HCT116 (cell line): Measurements from ENCODE around the gene ACOT7. TPM values are rescaled to one million over a fixed set of nuclear protein-coding genes. Genes with fewer than 3 reads are reported as not detected.

Experiments
- ATAC-seq: fragments of 200-7000 bp; cut with Tn5 transposase; 2 replicates; pipeline ENCODE4 v1.9.1; 2020; ENCODE audit warnings: mild to moderate bottlenecking, moderate library complexity
- BruUV-seq: library from RNA; stranded (reverse); fragments of 400-500 nt; replicated peaks from 2 replicates; lab custom pipeline; 2021; lab: Mats Ljungman, UMichigan
- CTCF ChIA-PET: fragments of 300-600 bp; sonication (Branson Sonifier 250); formaldehyde crosslinking; loops from one replicate; lab custom pipeline; 2021; ENCODE audit warnings: antibody characterized with exemption; lab: Charles Lee
- POLR2A ChIA-PET: fragments of 300-600, 350-600 bp; sonication (Branson Sonifier 250); formaldehyde crosslinking; loops from one replicate; lab custom pipeline; 2021; ENCODE audit warnings: antibody characterized with exemption; lab: Charles Lee
- RAD21 ChIA-PET, 2 experiments: fragments of 300-600 bp; sonication (Branson Sonifier 250); formaldehyde crosslinking; loops; one replicate each; lab custom pipeline; 2023; ENCODE audit warnings: low total read pairs in 2 of 2; ENCODE audit not compliant: uncharacterized antibody in 2 of 2, unreplicated experiment in 2 of 2, low non-redundant PET in 1 of 2; lab: Charles Lee
- DNase-seq: peaks from one replicate; pipeline ENCODE4 v3.0.0-alpha.2; 2010; ENCODE audit warnings: low read depth, low spot score
- H2AFZ ChIP-seq: fragments of 200-600 bp; shearing (Covaris generic), sonication (generic); 2 replicates; pipeline ENCODE4 v1.6.1; 2017; ENCODE audit warnings: low read depth, mixed run types, mixed read lengths, antibody characterized with exemption, low read length; ENCODE audit not compliant: poor library complexity, severe bottlenecking
- H3K27ac ChIP-seq: 2 replicates; pipeline ENCODE4 v1.5.1; 2012; ENCODE audit warnings: low read depth, low read length
- H3K27me3 ChIP-seq: fragments of 200-600 bp; sonication (generic); 2 replicates; pipeline ENCODE4 v1.6.1; 2016; ENCODE audit warnings: mixed run types, low read length, mixed read lengths; ENCODE audit not compliant: insufficient read depth
- H3K36me3 ChIP-seq, 2 experiments: fragments of 200-500 bp in 1 of 2; fragments of 200-600 bp in 1 of 2; sonication (Bioruptor generic) in 1 of 2; sonication (generic) in 1 of 2; 2 replicates each; pipeline versions ENCODE4 v1.5.1 to v1.6.1; 2014 to 2016; ENCODE audit warnings: low read length in 2 of 2, inconsistent platforms in 1 of 2, mixed read lengths in 1 of 2, mixed run types in 1 of 2; ENCODE audit not compliant: insufficient read depth in 2 of 2, control insufficient read depth in 1 of 2
- H3K4me1 ChIP-seq, 2 experiments: fragments of 200-600 bp in 1 of 2; sonication (generic) in 1 of 2; 2 replicates each; pipeline versions ENCODE4 v1.5.1 to v1.6.1; 2012 to 2017; ENCODE audit warnings: low read length in 2 of 2, inconsistent platforms in 1 of 2, mild to moderate bottlenecking in 1 of 2, mixed read lengths in 1 of 2, mixed run types in 1 of 2, moderate library complexity in 1 of 2; ENCODE audit not compliant: insufficient read depth in 2 of 2, control insufficient read depth in 1 of 2
- H3K4me2 ChIP-seq: fragments of 200-600 bp; sonication (generic); 2 replicates; pipeline ENCODE4 v1.6.1; 2017; ENCODE audit warnings: mixed run types, low read length, mixed read lengths
- H3K4me3 ChIP-seq, 2 experiments: fragments of 200-600 bp in 1 of 2; sonication (generic) in 1 of 2; replicated peaks in 1 of 2; 2 replicates each; pipeline ENCODE4 v1.5.1; 2011 to 2016; ENCODE audit warnings: low read length in 2 of 2, control low read depth in 1 of 2, low read depth in 1 of 2, mild to moderate bottlenecking in 1 of 2, mixed read lengths in 1 of 2, mixed run types in 1 of 2
- H3K79me2 ChIP-seq: fragments of 200-600 bp; sonication (generic); 2 replicates; pipeline ENCODE4 v1.6.1; 2017; ENCODE audit warnings: mild to moderate bottlenecking, mixed run types, low read length, moderate library complexity, mixed read lengths; ENCODE audit not compliant: insufficient read depth
- H3K9ac ChIP-seq: fragments of 200-600 bp; sonication (generic); 2 replicates; pipeline ENCODE4 v1.6.1; 2016; ENCODE audit warnings: low read length, mixed read lengths
- H3K9me2 ChIP-seq: fragments of 200-600 bp; sonication (generic), shearing (Covaris generic); 2 replicates; pipeline ENCODE4 v1.6.1; 2017; ENCODE audit warnings: mixed run types, mild to moderate bottlenecking, moderate library complexity; ENCODE audit not compliant: insufficient read depth
- H3K9me3 ChIP-seq, 2 experiments: fragments of 200-500 bp in 1 of 2; fragments of 200-600 bp in 1 of 2; sonication (Bioruptor generic) in 1 of 2; sonication (generic) in 1 of 2; 2 replicates each; pipeline ENCODE4 v1.6.1; 2014 to 2017; ENCODE audit warnings: low read length in 2 of 2, mixed read lengths in 2 of 2, inconsistent platforms in 1 of 2, low read depth in 1 of 2, mild to moderate bottlenecking in 1 of 2, mixed run types in 1 of 2, moderate library complexity in 1 of 2; ENCODE audit not compliant: control insufficient read depth in 1 of 2, insufficient read depth in 1 of 2
- H4K20me1 ChIP-seq: fragments of 200-600 bp; sonication (generic), shearing (Covaris generic); 2 replicates; pipeline ENCODE4 v1.6.1; 2017; ENCODE audit warnings: mixed run types, mild to moderate bottlenecking, moderate library complexity; ENCODE audit not compliant: insufficient read depth
- ELF1 ChIP-seq: IDR thresholded peaks from 2 replicates; pipeline ENCODE4 v1.6.1; 2012; ENCODE audit warnings: low read depth, borderline replicate concordance
- JUND ChIP-seq: IDR thresholded peaks from 2 replicates; pipeline ENCODE4 v1.6.1; 2012
- RAD21 ChIP-seq: IDR thresholded peaks from 2 replicates; pipeline ENCODE4 v1.6.1; 2012; ENCODE audit warnings: low read depth, mild to moderate bottlenecking
- intact Hi-C: fragments of 100-400 bp; cut with micrococcal nuclease; formaldehyde crosslinking; loops from 2 replicates; pipeline ENCODE4 v1.10.0; 2022
- total RNA-seq: library from RNA; stranded (reverse); gene quantifications from one replicate; pipeline ENCODE4 v1.2.1, GENCODE V29; 2021; ENCODE audit not compliant: unreplicated experiment
- TF ChIP-seq, protein P1 (sequence below): IDR thresholded peaks from 2 replicates; pipeline ENCODE4 v1.6.1; 2012
- TF ChIP-seq, protein P2 (sequence below), 3 experiments: fragments of 200-600 bp in 1 of 3; sonication (generic) in 1 of 3; IDR thresholded peaks in 2 of 3; conservative IDR thresholded peaks in 1 of 3; 2 replicates each; pipeline ENCODE4 v1.5.1; 2012 to 2017; ENCODE audit warnings: low read depth in 2 of 3, low read length in 2 of 3, antibody characterized with exemption in 1 of 3, borderline replicate concordance in 1 of 3, control low read depth in 1 of 3, mild to moderate bottlenecking in 1 of 3, mixed read lengths in 1 of 3, mixed run types in 1 of 3, moderate library complexity in 1 of 3; ENCODE audit not compliant: insufficient read depth in 1 of 3

Gene ACOT7
- total RNA-seq, 1 experiment from 2014 or later = 162 TPM

DNA sequence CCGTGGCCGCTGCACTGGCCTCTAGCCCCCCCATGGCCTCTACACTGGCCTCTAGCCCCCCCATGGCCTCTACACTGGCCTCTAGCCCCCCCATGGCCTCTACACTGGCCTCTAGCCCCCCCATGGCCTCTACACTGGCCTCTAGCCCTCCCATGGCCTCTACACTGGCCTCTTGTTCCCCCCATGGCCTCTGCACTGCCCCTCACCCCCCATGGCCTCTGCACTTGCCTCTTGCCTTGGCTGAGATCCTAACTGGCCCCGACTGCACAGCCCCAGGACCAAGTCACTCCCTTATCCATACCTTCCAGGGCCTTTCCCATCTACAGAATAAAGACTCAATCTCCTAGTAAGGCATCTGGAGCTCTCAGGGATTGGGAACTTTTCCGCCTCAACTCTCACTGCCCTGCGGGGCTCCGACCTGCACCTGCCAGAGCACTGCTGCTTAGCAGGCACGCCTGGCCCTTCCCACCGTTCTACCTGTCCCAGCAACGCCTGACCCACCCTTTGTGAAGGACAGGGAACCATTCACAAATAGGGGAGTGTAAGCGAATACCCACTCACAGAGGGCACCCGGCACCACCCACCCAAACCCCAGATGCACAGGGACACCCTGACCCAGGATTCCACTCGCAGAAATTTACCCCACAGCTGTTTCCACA lies 38.8 kb downstream of the ACOT7 start:
- ChIA-PET POLR2A (interaction anchor here (1.0 kb wide), 1 partner anchor 39 kb away, joined by 3 read pairs; the partner anchor contains the start of gene ACOT7), RAD21 (no interaction called here)
- intact Hi-C loops = no loop called here

More for the DNA sequence above, 38.8 kb downstream of the ACOT7 start:
- H4K20me1 ChIP-seq = no peaks in the 10 kb centered on the region
- CTCF ChIA-PET = interaction anchor here (0.6 to 1.9 kb wide), 6 partner anchors 10 to 150 kb away, joined by 3 to 4 read pairs (median 4); partner anchors contain the start of gene ACOT7
- DNase-seq (no peak), ATAC-seq (no peak)
- peak overlapping the region; percentile 69 for H3K4me2 ChIP-seq
- H3K27ac ChIP-seq = peak overlapping the region; percentile 54; the same call in 1 of the 2 replicates
- H3K79me2 ChIP-seq = peaks cover 77% of the 10 kb centered on the region
- H3K9me2 ChIP-seq = no peaks in the 10 kb centered on the region
- H3K9ac ChIP-seq = peak overlapping the region; percentile 46; the same call in 1 of the 2 replicates
- H2AFZ ChIP-seq = no peak overlapping the region
- no peaks in the 10 kb centered on the region for H3K9me3 ChIP-seq
- H3K27me3 ChIP-seq = no peaks in the 10 kb centered on the region
- no peak overlapping the region for H3K4me3 ChIP-seq
- peaks cover 51 to 74% of the 10 kb centered on the region in 2 experiments for H3K4me1 ChIP-seq
- no peak for TF ChIP-seq JUND
- TF ChIP-seq, protein P1, sequence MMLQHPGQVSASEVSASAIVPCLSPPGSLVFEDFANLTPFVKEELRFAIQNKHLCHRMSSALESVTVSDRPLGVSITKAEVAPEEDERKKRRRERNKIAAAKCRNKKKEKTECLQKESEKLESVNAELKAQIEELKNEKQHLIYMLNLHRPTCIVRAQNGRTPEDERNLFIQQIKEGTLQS = no peak
- no peak for TF ChIP-seq RAD21
- TF ChIP-seq, protein P2, sequence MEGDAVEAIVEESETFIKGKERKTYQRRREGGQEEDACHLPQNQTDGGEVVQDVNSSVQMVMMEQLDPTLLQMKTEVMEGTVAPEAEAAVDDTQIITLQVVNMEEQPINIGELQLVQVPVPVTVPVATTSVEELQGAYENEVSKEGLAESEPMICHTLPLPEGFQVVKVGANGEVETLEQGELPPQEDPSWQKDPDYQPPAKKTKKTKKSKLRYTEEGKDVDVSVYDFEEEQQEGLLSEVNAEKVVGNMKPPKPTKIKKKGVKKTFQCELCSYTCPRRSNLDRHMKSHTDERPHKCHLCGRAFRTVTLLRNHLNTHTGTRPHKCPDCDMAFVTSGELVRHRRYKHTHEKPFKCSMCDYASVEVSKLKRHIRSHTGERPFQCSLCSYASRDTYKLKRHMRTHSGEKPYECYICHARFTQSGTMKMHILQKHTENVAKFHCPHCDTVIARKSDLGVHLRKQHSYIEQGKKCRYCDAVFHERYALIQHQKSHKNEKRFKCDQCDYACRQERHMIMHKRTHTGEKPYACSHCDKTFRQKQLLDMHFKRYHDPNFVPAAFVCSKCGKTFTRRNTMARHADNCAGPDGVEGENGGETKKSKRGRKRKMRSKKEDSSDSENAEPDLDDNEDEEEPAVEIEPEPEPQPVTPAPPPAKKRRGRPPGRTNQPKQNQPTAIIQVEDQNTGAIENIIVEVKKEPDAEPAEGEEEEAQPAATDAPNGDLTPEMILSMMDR (IDR thresholded peaks at IDR 0.05 in 2 of 3, conservative IDR thresholded peaks at IDR 0.05 in 1 of 3; ENCODE audit: borderline replicate concordance in 1 of 3, insufficient read depth in 1 of 3, low read depth in 2 of 3, low read length in 2 of 3) = no peak
- TF ChIP-seq ELF1 = no peak
- BruUV-seq = no TSS peak
- H3K36me3 ChIP-seq = no peaks in the 10 kb centered on the region
